Mesodermal cell (in vitro differentiated cells): ENCODE measurements around the gene MOB2.

Experiments
- H3K27ac ChIP-seq: 2 replicates; pipeline ENCODE4 v1.7.0; 2013; ENCODE audit warnings: mild to moderate bottlenecking, low read depth, low read length, moderate library complexity; ENCODE audit not compliant: severe bottlenecking
- H3K36me3 ChIP-seq: 2 replicates; pipeline ENCODE4 v1.7.1; 2013; ENCODE audit warnings: mild to moderate bottlenecking, low read length, moderate library complexity; ENCODE audit not compliant: control insufficient read depth, insufficient read depth
- H3K4me1 ChIP-seq: one replicate; pipeline ENCODE4 v1.7.1; 2013; ENCODE audit warnings: mild to moderate bottlenecking, low read length; ENCODE audit not compliant: insufficient read depth, control insufficient read depth, poor library complexity, severe bottlenecking
- H3K4me3 ChIP-seq: 2 replicates; pipeline ENCODE4 v1.7.0; 2013; ENCODE audit warnings: low read length, control low read depth, mild to moderate bottlenecking; ENCODE audit not compliant: insufficient read depth, poor library complexity, severe bottlenecking; ENCODE audit errors: extremely low read depth
- H3K9me3 ChIP-seq: 2 replicates; pipeline ENCODE4 v1.7.1; 2013; ENCODE audit warnings: mild to moderate bottlenecking, low read length, moderate library complexity; ENCODE audit not compliant: control insufficient read depth
- WGBS, 2 experiments: methylation state at CpG; one replicate each; pipeline ENCODE4 v1.1.5; 2013; ENCODE audit warnings: missing lambda C conversion rate in 2 of 2; ENCODE audit not compliant: insufficient coverage in 2 of 2; 5-methylcytosine and 5-hydroxymethylcytosine counted together

Gene MOB2

GRCh38 chr11:1496091-1496760, 9.6 kb upstream of the MOB2 start:
- peaks cover 8% of the 10 kb centered on the region for H3K36me3 ChIP-seq
- H3K4me1 ChIP-seq: no peaks in the 10 kb centered on the region
- 78 to 91% methylated on average over 5 to 7 of the region's 9 CpGs for WGBS, 2 experiments
- no peaks in the 10 kb centered on the region for H3K9me3 ChIP-seq
- H3K27ac ChIP-seq: no peak overlapping the region
- H3K4me3 ChIP-seq: no peak overlapping the region

- Histone ChIP-seq H3K9me3 (no peaks in the 10 kb centered on the region), H3K27ac (no peak overlapping the region), H3K4me3 (no peak overlapping the region), H3K36me3 (peaks cover under 1% of the 10 kb centered on the region), H3K4me1 (no peaks in the 10 kb centered on the region)
- 58 to 73% methylated on average over 2 to 3 of the region's 3 CpGs for WGBS, 2 experiments
Observed at GRCh38 chr11:1494650-1495049, 8.1 kb upstream of the MOB2 start.

DNA sequence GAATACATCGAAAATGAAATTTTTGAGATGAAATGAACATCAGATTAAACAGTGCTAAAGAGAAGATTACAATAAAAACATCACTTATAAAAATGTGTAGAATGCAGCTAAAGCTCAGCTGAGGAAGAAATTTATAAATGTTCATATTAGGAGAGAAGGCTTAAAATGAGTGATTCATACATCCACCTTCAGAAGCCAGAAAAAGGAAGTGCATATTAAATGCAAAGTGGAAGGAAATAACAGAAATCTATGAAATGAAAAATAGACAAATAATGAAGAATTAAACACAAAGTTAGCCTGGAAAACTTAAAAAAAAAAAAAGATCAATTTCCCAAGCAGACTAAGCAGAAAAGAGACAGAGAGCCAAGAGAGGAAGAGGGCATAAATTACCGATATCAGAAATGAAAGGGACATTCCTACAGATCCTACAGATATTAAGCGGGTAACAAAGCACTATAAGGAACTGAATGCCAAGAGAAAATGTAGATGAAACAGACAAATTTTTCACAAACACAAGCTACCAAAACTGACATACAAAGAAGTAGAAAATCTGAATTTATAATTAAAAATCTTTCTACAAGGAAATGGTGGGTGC, 7.2 kb upstream of the MOB2 start:
- H3K9me3 ChIP-seq: no peaks in the 10 kb centered on the region
- no peak overlapping the region for H3K27ac ChIP-seq
- 0% methylated on average over 1 of the region's 3 CpGs for WGBS, 2 experiments
- no peaks in the 10 kb centered on the region for H3K4me1 ChIP-seq
- H3K36me3 ChIP-seq: no peaks in the 10 kb centered on the region
- H3K4me3 ChIP-seq: no peak overlapping the region

DNA sequence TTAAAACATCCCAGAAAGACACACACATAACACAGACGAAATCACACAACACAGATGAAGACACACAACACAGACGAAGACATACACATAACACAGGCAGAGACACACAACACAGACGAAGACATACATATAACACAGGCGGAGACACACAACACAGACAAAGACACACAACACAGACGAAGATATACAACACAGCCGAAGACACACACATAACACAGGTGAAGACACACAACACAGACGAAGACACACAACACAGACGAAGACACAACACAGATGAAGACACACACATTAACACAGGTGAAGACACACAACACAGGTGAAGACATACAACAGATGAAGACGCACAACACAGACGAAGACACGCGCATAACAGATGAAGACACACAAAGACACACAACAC, 4.8 kb upstream of the MOB2 start:
- Histone ChIP-seq H3K9me3 (no peaks in the 10 kb centered on the region), H3K4me1 (no peaks in the 10 kb centered on the region), H3K36me3 (no peaks in the 10 kb centered on the region), H3K4me3 (no peak overlapping the region), H3K27ac (no peak overlapping the region)
- 79 to 87% methylated on average over 7 to 10 of the region's 12 CpGs for WGBS, 2 experiments

DNA sequence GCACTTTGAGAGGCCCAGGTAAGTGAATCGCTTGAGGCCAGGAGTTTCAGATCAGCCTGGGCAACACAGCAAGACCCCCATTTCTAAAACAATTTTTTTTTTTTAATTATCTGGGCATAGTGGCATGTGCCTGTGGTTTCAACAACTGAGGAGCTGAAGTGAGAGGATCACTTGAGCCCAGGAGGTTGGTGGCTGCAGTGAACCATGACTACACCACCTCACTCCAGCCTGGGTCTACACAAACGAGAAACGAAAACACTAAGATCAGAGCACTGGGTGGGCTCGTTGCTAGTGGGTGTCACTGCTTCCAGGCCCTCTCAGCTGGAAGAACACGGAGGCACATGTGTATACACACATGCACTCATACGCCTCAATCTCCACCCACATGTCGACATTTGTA, 4.1 kb upstream of the MOB2 start:
- Histone ChIP-seq H3K4me3 (no peak overlapping the region), H3K27ac (no peak overlapping the region), H3K36me3 (no peaks in the 10 kb centered on the region), H3K4me1 (no peaks in the 10 kb centered on the region), H3K9me3 (no peaks in the 10 kb centered on the region)
- WGBS, 2 experiments: 80 to 95% methylated on average over 4 to 6 of the region's 7 CpGs

GRCh38 chr11:1488575-1489180, 2.1 kb upstream of the MOB2 start:
- Histone ChIP-seq H3K9me3 (no peaks in the 10 kb centered on the region), H3K4me1 (no peaks in the 10 kb centered on the region), H3K27ac (no peak overlapping the region), H3K4me3 (no peak overlapping the region), H3K36me3 (no peaks in the 10 kb centered on the region)
- whole genome bisulfite sequencing, 2 experiments: 97 to 99% methylated on average over 10 to 20 of the region's 20 CpGs

DNA sequence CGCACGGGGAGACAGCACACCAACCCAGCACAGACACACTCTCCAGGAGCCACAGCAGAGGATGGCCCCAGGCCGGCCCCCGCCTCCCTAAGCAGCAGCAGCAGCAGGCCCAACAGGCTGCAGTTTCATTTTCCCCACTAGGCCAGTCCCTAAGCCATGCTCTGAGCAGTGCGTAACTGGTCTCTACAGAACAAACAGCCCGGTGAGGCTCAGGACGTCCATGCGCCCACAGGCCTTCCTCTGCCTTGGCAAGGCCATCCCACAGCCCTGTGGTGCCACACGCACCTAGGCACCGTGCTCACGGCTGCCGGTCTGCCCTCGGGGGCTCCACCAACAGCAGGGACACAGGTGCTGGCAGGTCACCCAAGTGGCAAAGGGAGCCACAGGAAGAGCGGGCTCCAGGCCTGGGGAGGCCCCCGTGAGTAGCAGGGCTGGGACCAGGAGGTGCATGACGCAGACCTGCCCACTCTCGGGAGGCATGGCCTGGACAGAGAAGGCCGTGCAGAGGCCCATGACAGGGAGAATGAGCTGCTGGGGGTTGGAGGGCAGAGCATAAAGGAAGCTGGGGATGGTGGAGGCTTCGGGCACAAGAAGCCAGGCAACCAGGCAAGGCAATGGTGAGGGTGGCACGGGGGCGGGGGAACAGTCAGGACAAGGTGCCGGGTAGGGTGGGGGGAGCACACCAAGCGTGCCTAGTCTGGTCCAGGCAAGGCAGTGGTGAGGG, 1.4 kb upstream of the MOB2 start:
- Histone ChIP-seq H3K4me3 (no peak overlapping the region), H3K9me3 (no peaks in the 10 kb centered on the region), H3K4me1 (no peaks in the 10 kb centered on the region), H3K36me3 (no peaks in the 10 kb centered on the region), H3K27ac (no peak overlapping the region)
- WGBS, 2 experiments: 95 to 97% methylated on average over 20 to 21 of the region's 23 CpGs

- H3K9me3 ChIP-seq: no peaks in the 10 kb centered on the region
- no peaks in the 10 kb centered on the region for H3K4me1 ChIP-seq
- no peak overlapping the region for H3K4me3 ChIP-seq
- 87 to 97% methylated on average over 17 to 18 of the region's 21 CpGs for WGBS, 2 experiments
- H3K27ac ChIP-seq: no peak overlapping the region
- H3K36me3 ChIP-seq: no peaks in the 10 kb centered on the region
Observed at GRCh38 chr11:1487091-1487850, 692 bp upstream of the MOB2 start.

- Histone ChIP-seq H3K4me1 (no peaks in the 10 kb centered on the region), H3K4me3 (no peak overlapping the region), H3K36me3 (peaks cover 7% of the 10 kb centered on the region), H3K9me3 (no peaks in the 10 kb centered on the region), H3K27ac (no peak overlapping the region)
- WGBS, 2 experiments: 86 to 91% methylated on average over 2 to 11 of the region's 17 CpGs
Observed at GRCh38 chr11:1485504-1485885, 1.1 kb downstream of the MOB2 start.

GRCh38 chr11:1484695-1485503, 1.7 kb downstream of the MOB2 start:
- H3K27ac ChIP-seq: no peak overlapping the region
- H3K4me1 ChIP-seq: no peaks in the 10 kb centered on the region
- 87 to 90% methylated on average over 17 to 19 of the region's 20 CpGs for WGBS, 2 experiments
- H3K36me3 ChIP-seq: peaks cover 11% of the 10 kb centered on the region
- no peak overlapping the region for H3K4me3 ChIP-seq
- no peaks in the 10 kb centered on the region for H3K9me3 ChIP-seq
